NCI-H2171 (cell line): ENCODE measurements around the gene RASA2.

Experiments used
- DNase-seq: peaks from one replicate; lab custom pipeline; 2025; lab: John Stamatoyannopoulos, UW

RASA2 gene, protein sequence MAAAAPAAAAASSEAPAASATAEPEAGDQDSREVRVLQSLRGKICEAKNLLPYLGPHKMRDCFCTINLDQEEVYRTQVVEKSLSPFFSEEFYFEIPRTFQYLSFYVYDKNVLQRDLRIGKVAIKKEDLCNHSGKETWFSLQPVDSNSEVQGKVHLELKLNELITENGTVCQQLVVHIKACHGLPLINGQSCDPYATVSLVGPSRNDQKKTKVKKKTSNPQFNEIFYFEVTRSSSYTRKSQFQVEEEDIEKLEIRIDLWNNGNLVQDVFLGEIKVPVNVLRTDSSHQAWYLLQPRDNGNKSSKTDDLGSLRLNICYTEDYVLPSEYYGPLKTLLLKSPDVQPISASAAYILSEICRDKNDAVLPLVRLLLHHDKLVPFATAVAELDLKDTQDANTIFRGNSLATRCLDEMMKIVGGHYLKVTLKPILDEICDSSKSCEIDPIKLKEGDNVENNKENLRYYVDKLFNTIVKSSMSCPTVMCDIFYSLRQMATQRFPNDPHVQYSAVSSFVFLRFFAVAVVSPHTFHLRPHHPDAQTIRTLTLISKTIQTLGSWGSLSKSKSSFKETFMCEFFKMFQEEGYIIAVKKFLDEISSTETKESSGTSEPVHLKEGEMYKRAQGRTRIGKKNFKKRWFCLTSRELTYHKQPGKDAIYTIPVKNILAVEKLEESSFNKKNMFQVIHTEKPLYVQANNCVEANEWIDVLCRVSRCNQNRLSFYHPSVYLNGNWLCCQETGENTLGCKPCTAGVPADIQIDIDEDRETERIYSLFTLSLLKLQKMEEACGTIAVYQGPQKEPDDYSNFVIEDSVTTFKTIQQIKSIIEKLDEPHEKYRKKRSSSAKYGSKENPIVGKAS

DNA sequence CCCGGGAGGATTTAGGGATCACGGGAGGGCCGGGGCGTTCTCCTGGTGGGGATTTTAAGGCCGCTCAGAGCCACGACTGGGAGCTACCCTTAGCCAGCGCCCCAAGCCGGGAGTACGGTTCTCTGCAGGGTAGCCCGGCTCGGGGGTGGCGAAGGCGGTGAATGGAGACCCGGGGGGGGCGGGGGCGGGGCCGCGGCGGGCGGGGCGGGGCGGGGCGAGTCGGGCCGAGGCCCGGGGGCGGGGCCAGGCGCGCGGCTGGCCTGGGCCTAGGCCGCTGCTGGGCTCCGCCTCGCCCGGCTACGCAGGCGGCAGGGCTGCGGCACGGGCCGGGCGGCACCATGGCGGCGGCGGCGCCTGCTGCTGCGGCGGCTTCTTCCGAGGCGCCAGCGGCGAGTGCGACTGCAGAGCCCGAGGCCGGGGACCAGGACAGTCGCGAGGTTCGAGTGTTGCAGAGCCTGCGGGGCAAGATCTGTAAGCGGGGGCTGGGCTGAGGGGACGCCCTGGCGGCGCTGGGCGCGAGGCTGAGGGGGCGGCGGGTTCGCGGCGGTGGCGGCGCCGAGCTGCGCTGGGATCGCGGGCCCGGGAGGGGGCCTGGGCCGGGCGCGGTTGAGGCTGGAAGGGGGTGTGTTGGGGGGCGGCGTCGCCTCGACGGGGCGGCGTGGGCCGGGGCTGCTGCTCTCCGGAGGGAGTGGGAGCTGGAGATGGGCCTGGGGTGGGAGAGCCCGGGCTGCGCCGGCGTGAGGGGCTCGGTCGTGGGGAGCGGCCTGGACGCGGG, at the start of gene RASA2:
Gene RASA2, plus strand, starts transcription at position 282 of the 775 bp plus-strand sequence. Its CDS starts 57 bp downstream, at position 339.
- peak; percentile 92 for DNase-seq

DNA sequence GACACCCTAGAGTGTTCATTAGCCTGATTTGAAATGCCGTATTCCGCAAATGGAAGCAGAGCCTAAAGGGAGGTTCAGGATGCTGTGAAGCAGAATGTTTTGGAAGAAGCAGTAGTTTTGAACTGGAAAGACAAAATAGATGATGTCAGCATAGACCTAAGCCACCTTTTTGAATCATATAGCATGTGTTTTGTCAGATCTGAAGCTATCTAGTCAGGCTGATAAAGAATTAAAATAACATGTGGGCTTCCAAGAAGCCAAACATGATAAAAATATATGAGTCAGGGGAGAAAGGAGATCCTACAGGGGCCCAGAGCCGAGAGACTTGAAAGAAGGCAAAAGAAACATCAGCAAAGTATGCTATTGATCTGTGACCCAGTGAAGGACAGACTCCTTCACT, 47.2 kb upstream of the RASA2 start:
- no peak for DNase-seq

DNA sequence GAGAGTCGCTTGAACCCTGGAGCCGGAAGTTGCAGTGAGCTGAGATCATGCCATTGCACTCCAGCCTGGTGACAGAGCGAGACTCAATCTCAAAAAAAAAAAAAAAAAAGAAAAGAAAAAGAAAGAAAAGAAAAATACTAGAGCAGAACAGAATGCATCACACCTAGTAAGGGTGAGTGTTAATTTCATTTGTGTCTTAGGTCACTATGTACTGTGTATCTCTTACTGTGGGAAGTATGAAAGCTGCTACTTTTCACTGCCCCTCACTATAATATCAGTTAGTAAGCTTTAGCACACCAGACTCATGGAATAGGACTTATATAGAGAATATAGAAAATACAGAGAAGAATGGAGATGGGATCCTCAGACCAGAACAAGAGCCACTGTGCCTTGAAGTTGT, 45.9 kb upstream of the RASA2 start:
- no peak for DNase-seq

DNA sequence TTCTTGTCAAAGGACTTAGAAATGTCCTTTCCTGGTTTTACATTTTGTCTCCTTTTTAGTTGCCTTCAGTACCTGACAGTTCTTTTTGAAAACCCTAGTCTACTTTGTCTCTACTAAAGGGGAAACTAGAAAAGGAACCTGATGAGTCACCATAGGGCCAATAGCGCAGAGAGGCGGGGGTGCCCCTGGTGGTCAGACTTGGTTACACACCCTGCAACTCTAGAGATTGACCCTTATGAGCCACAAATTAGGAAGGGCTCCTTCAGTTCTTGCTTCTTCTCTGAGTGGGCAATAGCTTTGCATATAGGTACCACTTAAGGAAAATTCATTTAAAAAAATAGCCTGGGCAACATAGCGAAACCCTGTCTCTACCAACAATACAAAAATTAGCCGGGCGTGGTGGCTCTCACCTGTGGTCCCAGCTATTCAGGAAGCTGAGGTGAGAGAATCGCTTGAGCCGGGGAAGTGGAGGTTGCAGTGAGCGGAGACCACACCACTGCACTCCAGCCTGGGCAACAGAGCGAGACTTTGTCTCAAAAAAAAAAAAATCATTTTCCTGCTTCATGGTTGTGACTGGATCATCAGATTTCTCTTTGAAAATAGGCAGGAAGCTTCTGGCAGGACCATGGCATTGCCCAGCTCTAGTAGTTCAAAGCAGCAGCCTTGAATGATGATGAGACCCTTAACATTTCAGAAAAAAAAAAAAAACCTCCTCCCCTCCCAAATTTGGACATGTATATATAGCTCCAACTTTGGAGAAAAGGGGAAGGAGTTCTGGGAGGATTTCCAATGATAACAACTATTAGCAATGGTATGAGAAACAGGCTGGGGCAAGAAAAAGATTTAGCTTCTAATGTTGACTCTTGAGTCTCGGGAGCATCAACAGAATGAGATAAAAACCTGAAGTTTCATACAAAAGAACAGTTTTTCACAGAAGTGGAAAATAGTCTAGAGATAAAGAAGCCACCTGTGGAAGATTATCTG, 45.2 kb upstream of the RASA2 start:
- DNase-seq: no peak

DNA sequence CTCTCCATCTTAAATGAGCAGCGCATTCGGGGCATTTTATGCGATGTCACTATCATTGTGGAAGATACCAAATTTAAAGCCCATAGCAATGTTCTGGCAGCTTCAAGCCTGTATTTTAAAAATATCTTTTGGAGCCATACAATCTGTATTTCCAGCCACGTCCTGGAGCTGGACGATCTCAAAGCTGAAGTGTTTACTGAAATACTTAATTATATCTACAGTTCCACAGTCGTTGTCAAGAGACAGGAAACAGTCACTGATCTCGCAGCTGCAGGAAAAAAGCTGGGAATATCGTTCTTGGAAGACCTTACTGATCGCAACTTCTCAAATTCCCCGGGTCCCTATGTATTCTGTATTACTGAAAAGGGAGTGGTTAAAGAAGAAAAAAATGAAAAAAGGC, 44.4 kb upstream of the RASA2 start:
- no peak for DNase-seq

DNA sequence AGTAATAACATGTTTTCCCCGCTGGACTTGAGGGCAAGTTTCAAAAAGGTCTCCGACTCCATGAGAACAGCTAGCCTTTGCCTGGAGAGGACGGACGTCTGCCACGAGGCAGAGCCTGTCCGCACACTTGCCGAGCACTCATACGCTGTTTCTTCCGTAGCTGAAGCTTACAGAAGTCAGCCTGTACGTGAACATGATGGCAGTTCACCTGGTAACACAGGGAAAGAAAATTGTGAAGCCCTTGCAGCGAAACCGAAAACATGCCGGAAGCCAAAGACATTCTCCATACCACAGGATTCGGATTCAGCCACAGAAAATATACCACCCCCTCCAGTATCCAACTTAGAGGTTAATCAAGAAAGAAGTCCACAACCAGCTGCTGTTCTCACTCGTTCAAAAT, 43.9 kb upstream of the RASA2 start:
- DNase-seq: no peak

DNA sequence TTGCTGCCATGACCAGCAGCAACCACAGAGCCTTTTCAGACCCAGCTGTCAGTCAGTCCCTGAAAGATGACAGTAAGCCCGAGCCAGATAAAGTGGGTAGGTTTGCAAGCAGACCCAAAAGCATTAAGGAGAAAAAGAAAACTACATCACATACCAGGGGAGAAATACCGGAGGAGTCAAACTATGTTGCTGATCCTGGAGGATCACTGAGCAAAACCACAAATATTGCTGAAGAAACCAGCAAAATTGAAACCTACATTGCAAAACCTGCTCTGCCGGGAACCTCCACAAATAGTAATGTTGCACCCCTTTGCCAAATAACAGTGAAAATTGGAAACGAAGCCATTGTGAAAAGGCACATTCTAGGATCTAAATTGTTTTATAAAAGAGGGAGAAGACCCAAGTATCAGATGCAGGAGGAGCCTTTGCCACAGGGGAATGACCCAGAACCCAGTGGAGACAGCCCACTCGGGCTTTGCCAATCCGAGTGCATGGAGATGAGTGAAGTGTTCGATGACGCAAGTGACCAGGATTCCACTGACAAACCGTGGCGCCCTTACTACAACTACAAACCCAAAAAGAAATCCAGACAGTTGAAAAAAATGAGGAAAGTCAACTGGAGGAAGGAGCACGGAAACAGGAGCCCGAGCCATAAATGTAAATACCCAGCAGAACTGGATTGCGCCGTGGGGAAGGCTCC, 42.1 kb upstream of the RASA2 start:
- DNase-seq: no peak

DNA sequence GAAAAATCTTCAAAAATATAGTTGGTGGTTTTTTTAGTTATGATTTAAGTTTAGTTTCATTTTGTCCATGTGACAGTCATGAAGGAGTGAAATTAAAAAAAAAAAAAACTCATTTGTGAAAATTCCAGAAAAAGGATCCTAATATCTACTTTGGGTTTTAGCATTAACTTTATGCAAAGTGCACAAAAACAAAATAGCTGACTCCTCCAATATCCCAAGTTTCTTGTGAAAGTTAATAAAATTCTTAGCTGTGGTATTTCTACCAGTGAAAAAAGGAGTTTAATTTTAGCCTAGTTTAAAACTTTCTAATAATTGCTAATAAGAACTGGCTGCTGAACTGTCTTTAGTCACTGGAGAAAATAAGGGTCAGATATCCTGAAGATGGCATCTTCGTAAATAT, 40.8 kb upstream of the RASA2 start:
- no peak for DNase-seq

DNA sequence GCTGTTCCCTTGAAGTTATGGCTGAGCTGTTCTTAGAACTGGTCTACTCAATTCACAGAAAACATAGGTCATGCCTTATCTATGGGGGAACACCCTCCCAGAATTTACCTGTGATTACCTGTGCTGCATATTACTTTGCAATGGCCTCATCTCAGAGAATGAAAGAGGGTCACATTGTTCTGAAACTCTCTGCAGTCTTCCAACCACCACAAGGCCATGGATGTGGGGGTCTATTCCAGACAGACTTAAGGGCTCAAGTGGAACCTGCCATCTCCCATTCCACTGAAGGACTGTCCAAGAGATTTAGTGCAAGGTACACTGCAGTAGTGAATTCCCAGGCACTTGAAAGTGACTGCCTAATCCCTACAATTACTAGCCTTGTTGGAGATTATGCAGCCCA, 40.1 kb upstream of the RASA2 start:
- no peak for DNase-seq

DNA sequence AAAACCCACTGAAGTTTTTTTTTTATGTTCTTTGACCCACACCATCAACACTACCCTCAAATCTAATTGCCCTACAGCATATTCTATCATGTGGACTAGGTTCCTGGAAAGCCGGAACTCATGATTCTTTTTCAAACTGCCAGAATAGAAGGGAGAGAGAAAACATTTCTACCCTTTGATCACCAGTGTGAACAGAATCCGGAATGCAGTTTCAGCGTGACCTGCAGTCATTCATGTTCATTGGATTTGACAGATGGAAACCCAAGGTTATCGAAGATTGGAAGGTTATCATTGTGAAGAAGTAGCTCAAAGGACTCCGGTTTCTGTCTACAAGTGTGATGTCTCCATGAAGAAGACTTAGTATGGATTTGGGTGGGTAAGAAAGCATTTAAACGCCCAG, 39.4 kb upstream of the RASA2 start:
- DNase-seq: no peak

DNA sequence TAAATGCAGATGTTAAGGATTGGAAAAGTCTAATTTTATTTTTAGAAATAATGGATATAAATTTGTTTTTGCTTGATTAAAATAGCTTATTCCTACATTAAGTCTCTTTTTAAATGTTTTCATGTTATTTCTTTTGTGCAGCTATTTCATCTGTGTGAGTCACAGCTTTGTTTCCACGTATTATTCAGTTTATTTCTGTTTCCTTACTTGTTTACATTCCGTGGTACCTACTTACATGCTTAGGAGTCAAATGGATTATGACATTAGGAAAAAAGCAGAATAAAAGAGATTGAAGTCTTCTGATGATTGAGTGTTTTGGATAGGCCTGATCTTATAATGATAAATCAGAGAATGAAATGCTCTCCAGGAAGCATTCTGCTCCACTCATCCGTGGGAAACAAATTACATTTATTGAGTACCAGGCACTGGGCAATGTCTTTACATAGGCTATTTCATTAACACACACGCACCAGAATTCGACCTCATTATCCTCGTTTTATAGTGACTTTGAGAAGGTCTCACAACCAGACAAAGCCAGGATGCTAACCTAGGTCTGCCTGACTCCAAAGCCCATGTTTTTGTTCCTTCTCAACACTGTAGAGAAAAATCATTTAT, 38.1 kb upstream of the RASA2 start:
- DNase-seq: no peak

DNA sequence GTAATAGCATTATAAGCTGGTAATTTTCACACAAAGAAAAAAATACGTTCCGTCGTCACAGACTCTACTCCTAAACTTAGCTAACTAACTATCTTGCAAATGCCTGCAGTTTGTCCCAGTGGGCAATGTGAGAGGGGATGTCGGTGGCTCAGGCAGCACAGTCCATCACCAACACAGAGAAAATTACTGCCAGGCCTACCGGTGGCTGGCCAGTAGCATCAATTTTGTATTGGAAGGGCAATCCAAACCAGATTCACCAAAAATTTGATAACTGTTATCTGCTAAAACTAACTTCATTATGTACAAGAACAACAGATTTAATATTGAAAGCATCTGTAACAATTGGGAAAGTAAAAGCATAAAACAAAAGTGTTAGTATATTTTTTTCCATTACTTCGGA, 37.4 kb upstream of the RASA2 start:
- DNase-seq: no peak

DNA sequence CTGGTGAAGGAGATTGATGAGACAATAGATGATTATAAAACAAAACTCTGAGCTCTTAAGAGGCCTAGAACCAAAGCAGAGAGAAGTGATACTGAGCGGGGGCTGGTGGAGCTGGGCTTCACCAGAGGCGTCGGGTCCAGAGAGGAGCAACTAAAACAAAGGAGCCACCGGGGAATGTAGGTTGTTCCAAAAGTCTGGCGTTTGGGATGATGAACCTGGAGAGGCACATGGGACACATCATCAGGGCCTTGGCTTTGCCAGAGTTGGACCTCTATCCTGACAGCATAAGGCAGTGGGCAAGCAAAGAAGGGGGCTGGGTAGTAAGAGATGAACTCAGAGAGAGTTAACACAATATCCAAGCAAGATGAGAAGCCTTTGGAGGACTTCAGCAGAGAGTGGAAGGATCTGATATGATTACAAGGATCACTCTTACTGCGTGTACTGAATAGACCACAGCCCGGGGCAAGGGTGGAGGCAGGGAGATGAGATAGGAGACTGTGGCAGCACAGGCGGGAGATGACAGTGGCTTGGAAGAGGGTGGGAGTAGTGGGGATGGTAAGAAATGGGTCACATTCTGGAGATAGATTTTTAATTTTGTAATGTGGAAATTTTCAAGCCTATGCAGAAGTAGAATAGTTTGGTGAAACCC, 36.0 kb upstream of the RASA2 start:
- DNase-seq: no peak

DNA sequence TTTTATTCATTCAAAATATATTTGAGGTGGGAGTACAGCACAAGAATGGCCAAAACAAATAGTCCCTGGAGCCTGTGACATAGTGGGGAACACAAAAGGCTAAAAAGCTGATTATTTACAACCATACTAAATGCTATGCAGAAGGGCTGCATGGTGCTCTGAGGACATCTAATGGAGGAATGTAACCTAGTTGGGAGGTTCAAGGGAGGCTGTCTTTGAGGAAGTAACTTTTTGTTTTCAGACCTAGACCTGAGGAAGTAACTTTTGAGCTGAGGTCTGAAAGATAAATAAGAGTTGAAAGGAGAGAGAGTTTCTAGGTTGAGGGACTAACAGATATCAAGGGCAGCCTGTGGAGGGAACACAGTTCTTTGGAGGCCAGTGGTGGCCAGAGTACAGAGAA, 34.8 kb upstream of the RASA2 start:
- DNase-seq: no peak

DNA sequence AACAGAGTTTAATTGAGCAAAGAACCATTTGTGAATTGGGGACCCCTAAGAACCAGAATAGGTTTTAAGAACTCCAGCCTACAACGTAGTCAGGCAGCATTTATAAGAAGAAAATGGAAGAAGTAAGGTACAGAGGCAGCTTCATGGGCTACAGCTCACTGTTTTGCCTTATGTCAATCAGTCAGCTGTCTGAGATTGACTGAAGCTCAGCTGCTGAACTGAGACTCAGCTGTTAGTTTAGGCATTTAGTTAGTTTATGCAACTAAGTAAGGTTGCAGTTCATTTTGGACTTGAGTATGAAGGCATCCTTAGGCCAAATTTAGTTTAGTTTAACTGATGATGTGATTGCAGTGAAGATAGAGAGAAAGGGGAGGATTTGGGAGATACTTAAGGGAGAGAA, 34.1 kb upstream of the RASA2 start:
- no peak for DNase-seq

DNA sequence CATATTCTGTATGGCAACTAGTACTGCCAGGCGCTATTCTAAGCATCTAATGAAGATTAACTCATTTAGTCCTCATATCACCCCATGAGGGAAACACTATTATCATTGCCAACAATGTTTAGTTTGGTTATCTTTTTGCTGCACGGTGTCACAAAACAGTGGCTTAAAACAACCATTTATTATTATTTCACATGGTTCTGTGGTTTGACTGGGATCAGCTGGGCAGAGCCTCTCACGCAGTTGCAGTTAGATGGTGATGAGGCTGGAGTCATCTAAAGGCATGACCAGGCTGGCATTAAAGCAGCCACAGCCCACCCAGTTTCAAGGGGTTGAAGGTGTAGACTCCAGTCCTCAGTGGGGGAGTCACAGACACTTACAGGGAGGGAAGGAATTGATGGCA, 32.8 kb upstream of the RASA2 start:
- DNase-seq: no peak

DNA sequence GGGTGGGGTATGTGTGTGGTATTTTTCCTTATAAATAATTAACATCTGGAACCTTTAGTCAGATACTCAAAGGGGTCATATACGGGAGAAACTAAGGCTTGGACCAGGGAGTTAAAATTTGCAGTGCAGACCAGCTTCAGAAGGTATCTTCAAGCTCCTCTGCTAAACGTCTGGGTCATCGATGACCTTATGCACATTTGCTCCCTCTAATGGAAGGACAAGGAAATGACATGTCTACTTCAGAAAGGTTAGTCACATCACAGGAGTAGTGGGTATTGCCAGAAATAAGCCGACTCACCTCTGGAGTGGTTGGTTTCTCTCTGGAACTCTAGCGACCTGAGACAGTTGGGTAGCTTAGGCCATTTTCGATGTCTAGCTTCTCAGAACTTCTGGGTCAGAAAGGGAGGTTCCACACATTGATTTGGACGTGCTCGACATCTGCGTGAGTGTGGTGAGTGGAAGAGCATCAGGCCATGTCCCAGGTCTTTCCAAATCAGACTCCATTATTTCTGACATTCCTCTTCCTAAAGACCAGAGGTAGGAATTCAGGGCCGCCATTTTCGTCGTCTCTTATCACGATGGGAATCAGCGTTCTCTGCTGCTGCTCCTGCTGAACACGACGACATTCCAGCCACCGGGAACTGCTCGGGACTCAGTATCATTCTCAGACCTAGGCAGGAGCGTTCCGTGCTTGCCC, 31.8 kb upstream of the RASA2 start:
- peak; percentile 11 for DNase-seq

DNA sequence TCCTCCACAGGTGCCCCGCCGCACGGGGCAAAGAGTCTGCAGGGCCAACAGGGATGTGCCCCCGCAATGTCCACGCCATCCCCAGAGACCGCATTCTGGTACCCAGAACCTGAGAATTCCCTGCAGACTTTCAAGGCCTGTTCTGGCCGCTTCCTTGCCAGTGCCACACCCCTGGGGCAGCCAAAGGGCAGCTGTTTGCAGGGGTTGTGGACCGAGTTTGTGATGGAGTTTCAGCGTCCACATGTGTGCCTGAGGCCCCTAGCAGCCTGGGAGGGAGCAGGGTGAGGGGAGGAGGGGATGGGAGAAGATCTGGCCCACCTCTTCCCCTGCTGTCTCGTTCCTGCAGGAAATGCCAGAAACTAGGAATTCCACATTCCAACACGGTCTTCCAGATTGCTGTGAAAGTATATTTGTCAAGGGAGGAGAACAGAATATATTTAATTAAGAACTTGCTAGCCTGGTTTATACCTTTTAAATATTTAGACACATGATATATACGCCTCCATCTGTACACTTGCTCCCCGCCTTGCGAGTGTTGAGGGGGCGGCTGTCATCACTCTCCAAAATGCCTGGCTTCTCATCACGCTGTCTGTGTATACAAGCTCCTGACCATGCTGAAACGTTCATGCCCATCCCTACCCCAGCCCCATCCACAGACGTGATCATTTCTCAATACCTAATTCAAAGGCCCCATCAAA, 31.1 kb upstream of the RASA2 start:
- DNase-seq: no peak

DNA sequence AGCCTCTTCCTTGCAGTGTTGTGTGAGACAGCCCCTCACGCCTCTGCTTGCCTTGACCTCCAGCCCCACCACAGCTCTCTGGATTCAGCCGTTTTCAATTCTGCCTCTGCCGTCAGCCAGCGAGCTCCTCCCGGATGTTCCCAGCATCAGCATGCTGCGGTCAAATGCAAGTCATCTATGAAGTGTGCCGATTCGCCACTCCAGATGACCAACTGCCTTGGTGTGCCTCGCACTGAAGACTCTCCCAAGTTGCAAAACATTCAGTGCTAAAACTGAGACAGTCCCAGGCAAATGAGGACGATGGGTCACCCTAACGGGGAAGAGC, 30.6 kb upstream of the RASA2 start:
- no peak for DNase-seq
